Jurkat, Clone E6-1 (cell line): ENCODE data around the gene ARSG.
A peak's percentile ranks its signal among the peaks of the same experiment; 100 is the strongest.
"Not testable (repeated sequence)": the region's sequence is repeated elsewhere in the genome, so short reads cannot be mapped to it uniquely, and the experiment has no call there.

Source experiments
- DNase-seq: peaks from one replicate; pipeline ENCODE4 v3.0.0-alpha.2; 2011; ENCODE audit warnings: low read depth, low spot score
- H3K4me3 ChIP-seq: 2 replicates; pipeline ENCODE4 v1.5.1; 2011; ENCODE audit warnings: mild to moderate bottlenecking, low read length, control low read depth, moderate library complexity

ARSG gene

GRCh38 chr17:68265833-68266232 lies 25.5 kb upstream of the ARSG start:
- H3K4me3 ChIP-seq, DNase-seq: not testable (repeated sequence)

GRCh38 chr17:68273722-68274121 lies 17.6 kb upstream of the ARSG start:
- DNase-seq: no peak
- H3K4me3 ChIP-seq: no peak overlapping the region

GRCh38 chr17:68276339-68276738 lies 15.0 kb upstream of the ARSG start:
- not testable (repeated sequence) for DNase-seq

GRCh38 chr17:68277807-68278206 lies 13.5 kb upstream of the ARSG start:
- no peak overlapping the region for H3K4me3 ChIP-seq
- no peak for DNase-seq

More at GRCh38 chr17:68276339-68276738, 15.0 kb upstream of the ARSG start:
- H3K4me3 ChIP-seq: not testable (repeated sequence)

- not testable (repeated sequence) for DNase-seq, H3K4me3 ChIP-seq
Observed at GRCh38 chr17:68281965-68282364, 9.3 kb upstream of the ARSG start.

GRCh38 chr17:68288375-68288774 lies 2.9 kb upstream of the ARSG start:
- H3K4me3 ChIP-seq: no peak overlapping the region
- DNase-seq: no peak

GRCh38 chr17:68288804-68289203 lies 2.5 kb upstream of the ARSG start:
- DNase-seq: peak; percentile 35
- no peak overlapping the region for H3K4me3 ChIP-seq

GRCh38 chr17:68289473-68289872 lies 1.8 kb upstream of the ARSG start:
- H3K4me3 ChIP-seq: no peak overlapping the region

GRCh38 chr17:68289936-68290267 lies 1.4 kb upstream of the ARSG start:
- DNase-seq: no peak
- H3K4me3 ChIP-seq: peak overlapping the region; percentile 63

More at GRCh38 chr17:68289473-68289872, 1.8 kb upstream of the ARSG start:
- no peak for DNase-seq

GRCh38 chr17:68290268-68290954 lies 884 bp upstream of the ARSG start:
- DNase-seq: peak; percentile 65
- peak overlapping the region; percentile 63 for H3K4me3 ChIP-seq

- DNase-seq: peak; percentile 77
- peak overlapping the region; percentile 61 for H3K4me3 ChIP-seq
Observed at GRCh38 chr17:68291836-68292688, 767 bp downstream of the ARSG start.

- H3K4me3 ChIP-seq: peak overlapping the region; percentile 61
- DNase-seq: no peak
Observed at GRCh38 chr17:68292689-68293040, 1.4 kb downstream of the ARSG start.

GRCh38 chr17:68293490-68294195 lies 2.3 kb downstream of the ARSG start:
- no peak for DNase-seq
- no peak overlapping the region for H3K4me3 ChIP-seq

GRCh38 chr17:68294196-68294555 lies 2.9 kb downstream of the ARSG start:
- DNase-seq: no peak
- no peak overlapping the region for H3K4me3 ChIP-seq

- H3K4me3 ChIP-seq: no peak overlapping the region
- DNase-seq: no peak
Observed at GRCh38 chr17:68294617-68295016, 3.3 kb downstream of the ARSG start.

GRCh38 chr17:68295086-68295485 lies 3.8 kb downstream of the ARSG start:
- no peak for DNase-seq

GRCh38 chr17:68296217-68297191 lies 5.2 kb downstream of the ARSG start:
- peak overlapping the region; percentile 8; the same call in 1 of the 2 replicates for H3K4me3 ChIP-seq
- peak; percentile 84 for DNase-seq

More at GRCh38 chr17:68295086-68295485, 3.8 kb downstream of the ARSG start:
- no peak overlapping the region for H3K4me3 ChIP-seq

GRCh38 chr17:68297195-68297594 lies 5.9 kb downstream of the ARSG start:
- DNase-seq: no peak
- H3K4me3 ChIP-seq: no peak overlapping the region

GRCh38 chr17:68298601-68299000 lies 7.3 kb downstream of the ARSG start:
- no peak overlapping the region for H3K4me3 ChIP-seq
- DNase-seq: no peak
